Ishikawa (cell line): Measurements from ENCODE around the gene STX10.

Experiments
- EGR1 ChIP-seq: IDR thresholded peaks from 2 replicates; pipeline ENCODE4 v1.6.1; 2012
- EP300 ChIP-seq: IDR thresholded peaks from 2 replicates; pipeline ENCODE4 v1.6.1; 2012; ENCODE audit warnings: borderline replicate concordance
- FOXM1 ChIP-seq: IDR thresholded peaks from 2 replicates; pipeline ENCODE4 v1.6.1; 2012; ENCODE audit warnings: low read depth, borderline replicate concordance
- RAD21 ChIP-seq: IDR thresholded peaks from 2 replicates; pipeline ENCODE4 v1.6.1; 2012; ENCODE audit warnings: low read depth
- TEAD4 ChIP-seq: IDR thresholded peaks from 2 replicates; pipeline ENCODE4 v1.6.1; 2012
- YY1 ChIP-seq: IDR thresholded peaks from 2 replicates; pipeline ENCODE4 v1.6.1; 2012; ENCODE audit warnings: low read depth
- ZBTB7A ChIP-seq: IDR thresholded peaks from 2 replicates; pipeline ENCODE4 v1.6.1; 2012; ENCODE audit warnings: low read depth
- TF ChIP-seq, protein P1 (sequence below): IDR thresholded peaks from 2 replicates; pipeline ENCODE4 v1.6.1; 2012; ENCODE audit warnings: low read depth, mild to moderate bottlenecking
- TF ChIP-seq, protein P2 (sequence below): IDR thresholded peaks from 2 replicates; pipeline ENCODE4 v1.6.1; 2012
- TF ChIP-seq, protein P3 (sequence below): IDR thresholded peaks from 2 replicates; pipeline ENCODE4 v1.6.1; 2012

DNA sequence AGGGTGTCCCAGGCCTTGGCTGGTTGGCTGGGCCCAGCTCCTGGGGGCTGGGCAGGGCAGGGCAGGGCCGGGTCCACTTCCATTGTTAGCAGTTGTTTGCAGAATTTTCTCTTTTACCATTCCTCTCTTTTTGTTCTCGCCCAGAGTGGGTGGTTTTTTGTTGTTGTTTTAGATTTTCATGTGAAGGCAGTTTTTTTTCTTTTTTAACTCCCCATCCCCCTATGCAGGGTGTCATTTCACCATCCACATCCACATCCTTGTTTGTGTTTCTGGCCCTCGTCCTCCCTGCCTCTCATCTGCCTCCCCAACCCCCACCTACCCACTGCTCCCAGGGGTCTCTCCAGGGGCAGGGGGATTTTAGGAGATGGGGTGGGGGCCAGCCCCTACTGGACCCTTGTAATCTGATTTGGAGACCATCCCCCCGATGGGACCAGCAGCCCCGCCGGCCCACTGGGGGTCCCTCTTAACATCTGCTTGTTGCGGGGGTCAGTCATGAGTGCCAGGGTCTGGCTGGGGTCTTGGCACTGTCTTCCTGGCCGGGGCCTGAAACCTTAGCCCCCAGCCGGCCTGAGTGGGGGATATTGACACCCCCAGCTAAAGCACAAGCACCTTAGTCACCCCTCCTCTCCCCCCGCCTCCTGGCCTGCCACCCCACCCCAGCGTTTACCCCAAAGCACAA lies 10.4 kb downstream of the STX10 start:
- TF ChIP-seq ZBTB7A (no peak), RAD21 (no peak), FOXM1 (no peak), EP300 (no peak), EGR1 (no peak), TEAD4 (no peak), YY1 (no peak)
- TF ChIP-seq, protein P1, sequence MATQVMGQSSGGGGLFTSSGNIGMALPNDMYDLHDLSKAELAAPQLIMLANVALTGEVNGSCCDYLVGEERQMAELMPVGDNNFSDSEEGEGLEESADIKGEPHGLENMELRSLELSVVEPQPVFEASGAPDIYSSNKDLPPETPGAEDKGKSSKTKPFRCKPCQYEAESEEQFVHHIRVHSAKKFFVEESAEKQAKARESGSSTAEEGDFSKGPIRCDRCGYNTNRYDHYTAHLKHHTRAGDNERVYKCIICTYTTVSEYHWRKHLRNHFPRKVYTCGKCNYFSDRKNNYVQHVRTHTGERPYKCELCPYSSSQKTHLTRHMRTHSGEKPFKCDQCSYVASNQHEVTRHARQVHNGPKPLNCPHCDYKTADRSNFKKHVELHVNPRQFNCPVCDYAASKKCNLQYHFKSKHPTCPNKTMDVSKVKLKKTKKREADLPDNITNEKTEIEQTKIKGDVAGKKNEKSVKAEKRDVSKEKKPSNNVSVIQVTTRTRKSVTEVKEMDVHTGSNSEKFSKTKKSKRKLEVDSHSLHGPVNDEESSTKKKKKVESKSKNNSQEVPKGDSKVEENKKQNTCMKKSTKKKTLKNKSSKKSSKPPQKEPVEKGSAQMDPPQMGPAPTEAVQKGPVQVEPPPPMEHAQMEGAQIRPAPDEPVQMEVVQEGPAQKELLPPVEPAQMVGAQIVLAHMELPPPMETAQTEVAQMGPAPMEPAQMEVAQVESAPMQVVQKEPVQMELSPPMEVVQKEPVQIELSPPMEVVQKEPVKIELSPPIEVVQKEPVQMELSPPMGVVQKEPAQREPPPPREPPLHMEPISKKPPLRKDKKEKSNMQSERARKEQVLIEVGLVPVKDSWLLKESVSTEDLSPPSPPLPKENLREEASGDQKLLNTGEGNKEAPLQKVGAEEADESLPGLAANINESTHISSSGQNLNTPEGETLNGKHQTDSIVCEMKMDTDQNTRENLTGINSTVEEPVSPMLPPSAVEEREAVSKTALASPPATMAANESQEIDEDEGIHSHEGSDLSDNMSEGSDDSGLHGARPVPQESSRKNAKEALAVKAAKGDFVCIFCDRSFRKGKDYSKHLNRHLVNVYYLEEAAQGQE: no peak
- TF ChIP-seq, protein P2, sequence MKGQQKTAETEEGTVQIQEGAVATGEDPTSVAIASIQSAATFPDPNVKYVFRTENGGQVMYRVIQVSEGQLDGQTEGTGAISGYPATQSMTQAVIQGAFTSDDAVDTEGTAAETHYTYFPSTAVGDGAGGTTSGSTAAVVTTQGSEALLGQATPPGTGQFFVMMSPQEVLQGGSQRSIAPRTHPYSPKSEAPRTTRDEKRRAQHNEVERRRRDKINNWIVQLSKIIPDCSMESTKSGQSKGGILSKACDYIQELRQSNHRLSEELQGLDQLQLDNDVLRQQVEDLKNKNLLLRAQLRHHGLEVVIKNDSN: no peak
- TF ChIP-seq, protein P3, sequence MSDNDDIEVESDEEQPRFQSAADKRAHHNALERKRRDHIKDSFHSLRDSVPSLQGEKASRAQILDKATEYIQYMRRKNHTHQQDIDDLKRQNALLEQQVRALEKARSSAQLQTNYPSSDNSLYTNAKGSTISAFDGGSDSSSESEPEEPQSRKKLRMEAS: no peak
